ENCODE data around the gene ZNF318.

DNA sequence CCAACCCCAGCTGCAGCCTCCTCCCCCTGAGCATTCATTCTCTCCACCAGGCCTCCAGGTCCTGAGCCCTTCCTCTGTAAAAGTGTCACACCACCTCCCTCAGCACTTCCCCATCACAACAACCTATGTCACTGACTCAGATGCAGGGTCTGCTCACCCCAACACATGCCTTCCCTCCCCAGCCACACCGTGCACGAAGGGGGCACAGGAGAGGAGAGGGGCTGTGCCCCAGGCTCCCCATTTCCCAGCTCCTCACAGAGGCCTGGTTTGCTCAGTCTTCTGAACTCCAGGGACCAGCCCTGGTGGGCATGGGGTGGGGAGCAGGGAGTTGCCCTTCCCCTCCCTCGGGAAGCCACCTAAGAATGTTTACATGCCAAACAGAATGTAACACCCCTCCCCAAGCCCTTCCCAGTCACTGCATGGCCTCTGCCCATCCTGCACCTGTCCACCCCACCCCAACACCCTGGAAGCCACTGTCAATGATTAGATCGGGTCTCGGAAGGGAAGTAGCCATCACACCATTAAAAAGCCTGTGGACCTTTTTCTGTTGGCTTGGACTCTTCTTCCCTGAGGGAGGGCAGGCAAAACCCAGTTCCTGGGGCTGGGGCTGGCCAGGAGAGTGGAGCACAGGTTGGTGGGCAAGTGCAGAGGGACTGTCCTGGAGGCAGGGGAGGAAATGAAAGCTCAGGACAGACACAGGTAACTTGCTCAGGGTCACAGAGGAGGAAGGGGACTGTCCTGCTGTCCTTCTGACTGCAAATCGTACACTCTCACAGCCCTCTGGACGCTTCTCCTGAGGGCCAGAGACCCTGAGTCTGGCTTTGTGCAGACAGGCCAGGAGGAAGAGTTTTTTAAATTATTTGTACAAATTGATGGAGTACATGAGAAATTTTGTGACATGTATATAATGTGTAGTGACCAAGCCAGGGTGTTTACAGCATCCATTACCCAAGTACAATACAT lies 81.4 kb downstream of the ZNF318 start:
- no peak for TF ChIP-seq POLR2A (IDR thresholded peaks at IDR 0.05)
- TF ChIP-seq, protein P1, sequence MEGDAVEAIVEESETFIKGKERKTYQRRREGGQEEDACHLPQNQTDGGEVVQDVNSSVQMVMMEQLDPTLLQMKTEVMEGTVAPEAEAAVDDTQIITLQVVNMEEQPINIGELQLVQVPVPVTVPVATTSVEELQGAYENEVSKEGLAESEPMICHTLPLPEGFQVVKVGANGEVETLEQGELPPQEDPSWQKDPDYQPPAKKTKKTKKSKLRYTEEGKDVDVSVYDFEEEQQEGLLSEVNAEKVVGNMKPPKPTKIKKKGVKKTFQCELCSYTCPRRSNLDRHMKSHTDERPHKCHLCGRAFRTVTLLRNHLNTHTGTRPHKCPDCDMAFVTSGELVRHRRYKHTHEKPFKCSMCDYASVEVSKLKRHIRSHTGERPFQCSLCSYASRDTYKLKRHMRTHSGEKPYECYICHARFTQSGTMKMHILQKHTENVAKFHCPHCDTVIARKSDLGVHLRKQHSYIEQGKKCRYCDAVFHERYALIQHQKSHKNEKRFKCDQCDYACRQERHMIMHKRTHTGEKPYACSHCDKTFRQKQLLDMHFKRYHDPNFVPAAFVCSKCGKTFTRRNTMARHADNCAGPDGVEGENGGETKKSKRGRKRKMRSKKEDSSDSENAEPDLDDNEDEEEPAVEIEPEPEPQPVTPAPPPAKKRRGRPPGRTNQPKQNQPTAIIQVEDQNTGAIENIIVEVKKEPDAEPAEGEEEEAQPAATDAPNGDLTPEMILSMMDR (IDR thresholded peaks at IDR 0.05), result no peak
